CD1c-positive myeloid dendritic cell (primary cell): ENCODE measurements around the gene CTDSP2.
A peak's percentile ranks its signal among the peaks of the same experiment; 100 is the strongest.
"Not testable (repeated sequence)": the region's sequence is repeated elsewhere in the genome, so short reads cannot be mapped to it uniquely, and the experiment has no call there.

Source experiments
- DNase-seq: peaks from one replicate; pipeline ENCODE4 v3.0.0-alpha.2; 2016; ENCODE audit errors: extremely low spot score

CTDSP2 gene

GRCh38 chr12:57852620-57853500, 6.3 kb upstream of the CTDSP2 start:
- peak; percentile 63 for DNase-seq

- DNase-seq: no peak
Measured at GRCh38 chr12:57852200-57852599, 5.7 kb upstream of the CTDSP2 start.

GRCh38 chr12:57851552-57851951, 5.0 kb upstream of the CTDSP2 start:
- DNase-seq: no peak

GRCh38 chr12:57850854-57851430, 4.4 kb upstream of the CTDSP2 start:
- peak; percentile 79 for DNase-seq

GRCh38 chr12:57849447-57849846, 2.9 kb upstream of the CTDSP2 start:
- DNase-seq: not testable (repeated sequence)

GRCh38 chr12:57849035-57849434, 2.5 kb upstream of the CTDSP2 start:
- DNase-seq: no peak

- DNase-seq: no peak
Measured at GRCh38 chr12:57848208-57848607, 1.7 kb upstream of the CTDSP2 start.

- no peak for DNase-seq
Measured at GRCh38 chr12:57846285-57846576, 298 bp downstream of the CTDSP2 start.

- DNase-seq: peak; percentile 63
Measured at GRCh38 chr12:57845478-57846284, 848 bp downstream of the CTDSP2 start.

GRCh38 chr12:57844709-57845477, 1.6 kb downstream of the CTDSP2 start:
- DNase-seq: peak; percentile 70

- DNase-seq: no peak
Measured at GRCh38 chr12:57842342-57843294, 3.9 kb downstream of the CTDSP2 start.

GRCh38 chr12:57841445-57841844, 5.1 kb downstream of the CTDSP2 start:
- no peak for DNase-seq

GRCh38 chr12:57840726-57841125, 5.8 kb downstream of the CTDSP2 start:
- DNase-seq: no peak

GRCh38 chr12:57839996-57840395, 6.5 kb downstream of the CTDSP2 start:
- DNase-seq: no peak

- peak; percentile 39 for DNase-seq
Measured at GRCh38 chr12:57838594-57839302, 7.8 kb downstream of the CTDSP2 start.

GRCh38 chr12:57837864-57838562, 8.5 kb downstream of the CTDSP2 start:
- DNase-seq: no peak

- DNase-seq: no peak
Measured at GRCh38 chr12:57836442-57837375, 9.8 kb downstream of the CTDSP2 start.
